GM19328 (cell line): ENCODE data around the gene MDM1.
A peak's percentile ranks its signal among the peaks of the same experiment; 100 is the strongest.

Experiments used
- ATAC-seq: cut with Tn5 transposase; IDR thresholded peaks from one replicate; pipeline ENCODE4 v1.9.1; 2021; ENCODE audit warnings: mild to moderate bottlenecking, moderate library complexity; ENCODE audit not compliant: unreplicated experiment

Gene MDM1

DNA sequence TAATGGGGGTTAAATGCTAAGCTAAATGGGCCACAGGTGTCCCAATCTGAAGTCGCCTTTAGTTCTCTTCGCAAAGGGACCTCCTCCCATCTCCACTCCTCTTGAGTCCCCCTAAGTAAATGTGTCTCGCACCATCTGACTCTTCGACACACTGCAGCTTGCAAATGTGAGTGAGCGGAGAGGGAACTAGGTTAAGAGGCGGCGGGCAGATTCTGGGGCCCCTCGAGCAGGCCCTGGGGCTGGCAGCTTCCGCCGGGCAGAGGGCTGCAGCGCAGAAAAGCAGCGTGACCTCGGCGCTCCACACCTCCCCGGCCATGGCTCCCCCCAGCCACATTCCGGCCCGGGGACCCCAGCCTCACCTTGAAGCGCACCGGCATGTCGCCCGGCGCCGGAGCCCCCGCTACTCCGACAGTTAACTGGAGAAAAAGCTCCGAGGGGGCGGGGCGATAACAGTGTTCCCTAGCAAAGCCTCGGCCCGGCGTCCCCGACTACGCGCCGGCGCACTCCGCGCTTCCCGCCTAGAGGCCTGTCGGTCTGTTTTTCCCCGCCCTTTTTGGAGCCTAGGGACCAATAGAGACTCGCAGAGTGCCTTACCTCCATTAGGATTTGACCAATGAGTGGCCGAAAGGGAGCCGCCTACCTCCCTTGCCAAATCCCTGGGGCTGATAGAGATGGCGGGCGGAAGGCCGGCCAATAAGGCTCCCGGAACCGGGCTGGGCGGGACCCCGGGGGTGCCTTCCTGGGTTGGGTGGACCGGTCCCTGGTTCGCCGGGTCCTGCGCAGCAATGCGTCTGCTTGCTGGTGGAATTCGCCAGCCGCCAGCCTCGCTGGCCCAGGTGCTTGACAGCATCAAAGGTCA is at the start of gene MDM1:
Gene MDM1, minus strand, starts transcription at position 494 of the 859 bp plus-strand sequence. Its CDS starts 117 bp downstream, at position 377.
- peak; percentile 97 for ATAC-seq

- no peak for ATAC-seq
Observed at GRCh38 chr12:68381476-68382219, 49.5 kb upstream of the MDM1 start.

- no peak for ATAC-seq
Observed at GRCh38 chr12:68378872-68379606, 46.9 kb upstream of the MDM1 start.

- ATAC-seq, result no peak
Observed at GRCh38 chr12:68377881-68378280, 45.7 kb upstream of the MDM1 start.

- no peak for ATAC-seq
Observed at GRCh38 chr12:68376901-68377300, 44.7 kb upstream of the MDM1 start.

DNA sequence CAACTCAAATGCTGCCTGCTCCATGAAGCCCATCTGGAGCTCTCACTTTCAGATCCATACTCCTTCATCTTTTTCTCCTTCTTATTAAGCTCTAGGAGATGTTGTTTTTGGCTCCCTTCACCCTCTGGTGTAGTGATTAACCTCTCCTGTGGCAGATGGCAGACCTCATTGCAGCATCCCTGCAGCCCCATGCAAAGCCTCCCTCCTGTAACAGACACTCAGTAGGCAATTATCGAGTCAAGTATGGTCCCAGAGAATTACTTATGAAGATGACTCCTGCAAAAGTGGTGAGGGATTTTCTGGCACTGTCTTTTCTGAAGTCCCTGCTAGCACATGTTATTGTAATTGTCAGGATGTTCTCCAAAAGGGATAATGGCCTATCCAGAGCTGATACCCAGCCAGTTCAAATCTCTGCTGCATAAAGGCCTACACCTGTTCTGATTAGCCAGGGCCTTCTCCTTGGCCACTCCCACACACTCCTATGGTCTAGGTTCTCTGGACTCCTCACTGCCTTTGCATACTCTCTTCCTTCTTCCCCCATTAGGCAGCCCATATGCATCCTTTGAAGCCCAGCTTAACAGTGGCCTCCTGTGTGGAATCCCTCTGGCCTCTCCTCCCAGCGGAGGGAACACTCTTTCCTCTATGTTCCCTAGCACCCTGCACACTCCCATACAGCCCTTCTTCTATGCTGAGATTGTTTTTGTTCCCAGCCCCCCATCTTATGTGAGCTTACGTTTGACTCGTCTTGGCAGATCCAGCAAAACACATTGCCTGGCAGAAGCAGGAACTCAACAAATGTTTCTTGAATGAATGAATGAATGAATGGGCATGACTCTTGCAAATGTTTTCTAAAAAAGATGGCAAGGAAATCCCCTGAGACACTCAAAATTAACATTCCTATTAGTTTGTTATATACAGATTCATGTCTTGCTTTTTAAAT is 43.9 kb upstream of the MDM1 start:
- ATAC-seq, result no peak

- ATAC-seq, result peak; percentile 87
Observed at GRCh38 chr12:68374307-68374982, 42.3 kb upstream of the MDM1 start.

DNA sequence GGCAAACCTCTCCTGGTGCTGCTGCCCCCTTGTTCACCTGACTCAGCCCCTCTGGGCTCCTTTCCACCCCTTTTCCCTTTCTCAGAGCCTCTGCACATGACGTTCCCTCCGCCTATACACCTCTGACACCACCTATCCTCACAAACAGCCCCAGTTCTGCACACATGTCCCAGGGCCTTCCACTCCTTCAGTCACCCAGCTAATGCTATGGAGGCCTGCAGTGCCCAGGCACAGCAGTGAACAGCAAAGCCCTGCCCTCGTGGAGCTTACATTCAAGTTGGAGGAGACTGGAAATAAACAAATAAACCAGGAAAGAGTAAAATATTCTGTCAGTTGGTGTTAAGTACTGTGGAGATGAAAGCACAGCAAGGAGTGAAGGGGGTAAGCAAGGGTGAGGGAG is 38.5 kb upstream of the MDM1 start:
- no peak for ATAC-seq

DNA sequence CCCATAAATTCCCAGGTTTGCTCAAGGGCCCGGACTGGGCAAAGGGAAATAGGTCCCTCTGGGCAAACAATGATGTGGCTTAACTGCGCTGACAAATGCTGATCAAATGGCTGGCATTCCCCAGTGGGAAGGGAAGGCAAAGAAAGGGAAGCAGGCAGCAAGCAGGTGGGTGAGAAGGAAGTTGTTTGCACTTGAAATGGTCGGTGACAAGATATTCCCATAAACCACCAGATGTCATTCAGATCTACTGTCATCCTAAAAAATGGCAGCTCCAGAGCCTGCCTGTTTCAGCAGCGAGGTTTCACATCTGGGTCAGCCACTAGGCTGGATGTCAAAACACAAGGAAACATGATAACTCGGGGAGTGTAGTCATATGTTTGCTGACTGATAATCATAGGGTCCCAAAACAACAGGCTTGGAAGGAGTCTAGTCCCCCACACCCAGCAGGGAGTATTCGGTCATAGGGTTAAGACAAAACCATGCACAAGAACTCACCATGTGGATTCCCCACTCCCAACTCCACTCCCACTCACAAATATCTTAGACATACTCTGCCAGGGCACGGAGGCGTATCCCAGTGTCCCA is 37.9 kb upstream of the MDM1 start:
- ATAC-seq, result no peak

DNA sequence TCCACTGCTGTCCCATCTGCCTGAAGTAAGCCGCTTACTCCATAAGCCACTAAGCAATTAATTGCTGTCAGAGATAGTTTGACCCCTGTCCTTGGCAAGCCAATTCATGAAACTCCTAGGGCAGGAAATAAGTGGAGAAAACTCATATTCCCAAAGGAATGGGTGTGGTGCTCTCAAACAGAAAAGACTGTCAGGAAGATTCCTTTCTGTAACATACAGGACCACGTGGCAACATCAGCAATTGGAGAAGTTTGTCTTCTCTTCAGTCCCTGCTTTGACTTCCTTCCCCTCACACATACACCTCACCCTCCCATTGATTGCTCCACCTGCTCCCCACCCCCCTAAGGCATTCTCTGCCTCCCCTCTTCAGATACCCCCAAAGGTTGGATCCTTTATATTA is 36.2 kb upstream of the MDM1 start:
- no peak for ATAC-seq

DNA sequence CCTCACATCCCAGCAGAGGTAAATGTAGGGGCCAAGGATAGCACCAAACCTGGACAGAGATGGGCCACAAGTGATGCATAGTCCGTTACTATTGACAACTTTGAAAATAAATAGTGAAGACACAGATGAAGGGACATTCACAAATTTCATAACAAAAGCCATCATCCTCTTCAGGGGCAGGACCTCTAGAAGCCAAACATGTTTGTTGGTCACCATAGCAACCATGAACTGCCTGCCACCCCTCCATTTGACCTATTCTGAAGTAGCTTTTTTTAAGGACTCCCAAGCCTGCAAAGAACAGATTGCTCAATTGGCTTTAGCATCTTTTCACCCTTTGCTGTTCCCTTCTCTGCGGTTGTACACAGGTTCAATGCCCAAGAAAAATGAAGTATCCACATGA is 35.7 kb upstream of the MDM1 start:
- ATAC-seq, result no peak

DNA sequence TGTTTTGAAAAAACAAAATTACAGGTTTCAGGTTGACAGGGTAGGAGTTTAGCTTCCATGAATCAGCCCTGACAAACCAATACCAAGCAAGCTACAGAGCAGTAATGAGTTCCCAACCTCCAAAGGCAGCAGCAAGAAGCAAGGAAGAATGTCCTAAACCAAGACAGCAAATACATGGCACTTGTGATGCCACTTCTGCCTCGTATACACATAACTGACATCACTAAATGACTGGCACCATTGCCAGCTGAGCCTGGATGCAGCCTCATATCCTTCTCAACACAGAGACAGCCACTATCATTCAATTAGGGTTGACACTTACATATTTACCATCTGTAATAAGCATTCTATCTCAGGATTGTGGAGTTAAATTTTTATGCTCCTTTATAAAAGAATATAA is 35.0 kb upstream of the MDM1 start:
- no peak for ATAC-seq

GRCh38 chr12:68364893-68365725 is 32.9 kb upstream of the MDM1 start:
- ATAC-seq, result peak; percentile 73

- no peak for ATAC-seq
Observed at GRCh38 chr12:68364328-68364727, 32.2 kb upstream of the MDM1 start.

DNA sequence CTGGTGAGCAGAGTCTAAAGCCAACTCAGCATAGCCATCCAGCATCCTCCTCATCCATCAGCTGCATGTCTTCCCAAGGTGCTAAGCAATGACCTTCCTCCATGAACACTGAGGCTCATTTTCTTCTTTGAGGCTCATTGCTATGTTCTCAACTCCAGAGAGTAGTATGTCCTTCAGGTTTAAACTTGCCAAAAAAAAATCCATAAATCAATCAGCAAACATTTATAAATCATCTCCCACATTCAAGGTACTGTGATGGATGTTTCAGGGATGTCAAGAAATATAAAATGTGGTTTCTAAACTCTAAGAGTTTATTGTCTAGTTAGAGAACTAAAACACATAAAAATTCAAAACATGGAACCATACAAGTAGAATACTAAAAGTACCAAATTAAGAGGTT is 29.8 kb upstream of the MDM1 start:
- ATAC-seq, result no peak

DNA sequence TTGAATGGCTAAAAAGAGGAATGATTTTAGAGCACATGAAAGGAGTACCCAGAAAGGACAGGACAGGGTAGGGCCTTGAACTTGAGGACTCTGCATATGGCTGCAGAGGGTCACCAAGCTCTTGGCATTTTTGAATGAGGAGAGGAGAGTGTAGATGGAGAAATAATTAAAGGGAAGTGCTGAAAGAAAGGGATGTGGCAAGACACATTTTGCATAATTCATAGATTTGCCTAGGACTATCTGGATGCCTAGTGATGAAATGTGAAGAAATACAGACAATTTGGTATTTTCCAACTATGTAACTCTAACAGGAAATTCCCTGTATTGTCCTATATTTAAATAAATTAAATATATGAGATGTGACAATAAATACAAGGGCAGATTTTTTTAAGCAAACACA is 27.5 kb upstream of the MDM1 start:
- ATAC-seq, result peak; percentile 10

DNA sequence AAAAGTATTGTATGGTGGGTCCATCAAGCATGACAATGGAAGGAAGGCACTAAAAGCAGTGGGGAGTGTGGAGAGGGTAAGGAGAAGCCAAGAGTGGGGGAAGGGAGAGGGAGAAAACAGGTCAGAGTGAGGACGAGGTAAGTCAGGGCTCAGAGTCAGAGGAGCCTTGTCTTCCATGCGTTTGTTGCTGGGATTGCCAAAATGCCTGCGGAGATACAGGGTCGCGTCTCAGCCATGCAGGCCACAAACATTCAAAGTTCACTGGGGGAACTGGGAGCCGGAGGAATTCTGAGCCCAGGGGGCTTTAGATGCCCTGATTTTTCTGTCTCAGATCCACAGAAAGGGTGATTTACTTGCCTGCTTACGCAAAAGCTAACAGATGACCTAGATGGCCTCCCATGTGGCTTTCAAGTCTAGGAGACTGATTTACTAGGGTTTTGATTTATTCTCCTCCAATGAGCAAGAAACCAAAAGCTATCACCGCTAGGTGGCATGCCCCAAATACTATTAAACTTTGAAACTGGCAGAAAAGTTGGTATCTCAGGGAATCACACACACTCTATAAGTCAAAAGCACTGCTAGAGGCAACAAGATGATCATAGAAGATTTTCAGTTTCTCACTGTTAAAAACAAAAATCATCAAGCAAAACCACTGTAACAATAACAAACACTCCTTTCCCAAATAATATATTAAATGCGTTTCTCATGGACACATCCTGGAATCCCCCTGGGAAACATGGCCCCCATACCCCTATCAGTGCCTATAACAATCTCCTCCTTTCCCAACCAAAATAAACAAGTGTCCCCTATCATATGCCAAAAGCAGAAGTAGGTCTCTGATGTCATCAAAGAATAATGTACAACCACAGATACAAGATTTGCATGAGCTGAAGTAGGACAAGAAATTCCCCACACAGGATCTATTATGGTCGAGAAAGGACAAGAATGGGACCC is 26.6 kb upstream of the MDM1 start:
- ATAC-seq, result peak; percentile 60
